BE2C (cell line): Measurements from ENCODE around the gene POLR2H.

ENCODE experiments used
- DNase-seq: peaks from one replicate; pipeline ENCODE4 v3.0.0-alpha.2; 2020
- H3K27me3 ChIP-seq: fragments of 250-450 bp; sonication (Bioruptor Pico); 2 replicates; pipeline ENCODE4 v1.5.1; 2020; ENCODE audit warnings: mild to moderate bottlenecking
- H3K36me3 ChIP-seq: fragments of 250-450 bp; sonication (Bioruptor Pico); 2 replicates; pipeline ENCODE4 v1.5.1; 2020; ENCODE audit warnings: mild to moderate bottlenecking
- H3K4me1 ChIP-seq: fragments of 250-450 bp; sonication (Bioruptor Pico); 2 replicates; pipeline ENCODE4 v1.5.1; 2020
- H3K4me3 ChIP-seq: 2 replicates; pipeline ENCODE4 v1.5.1; 2011; ENCODE audit warnings: low read depth, low read length
- H3K9me3 ChIP-seq: fragments of 250-450 bp; sonication (Bioruptor Pico); 2 replicates; pipeline ENCODE4 v1.5.1; 2020
- CTCF ChIP-seq: IDR thresholded peaks from 2 replicates; pipeline ENCODE4 v1.5.1; 2012; ENCODE audit warnings: mild to moderate bottlenecking, low read depth, low read length

POLR2H gene

DNA sequence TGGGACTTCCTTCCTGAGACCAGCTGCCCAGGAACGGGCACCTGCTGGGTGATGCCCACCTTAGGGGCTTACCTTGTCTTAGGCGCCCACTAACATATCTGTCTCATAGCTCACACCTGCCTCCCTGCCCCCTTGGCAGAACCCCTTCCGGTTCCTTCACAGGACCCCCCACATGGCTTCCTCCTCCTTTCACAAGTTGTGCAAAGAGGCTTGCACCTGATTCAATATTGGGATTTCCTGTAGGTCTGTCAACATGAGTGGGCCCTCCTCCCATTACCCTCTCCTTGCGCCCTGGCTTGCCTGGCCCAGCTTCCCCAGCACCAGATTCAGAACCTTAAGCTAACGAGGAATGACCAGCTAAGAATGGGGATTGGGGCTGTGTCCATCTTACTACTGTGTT is 15.9 kb downstream of the POLR2H start:
- TF ChIP-seq CTCF, result no peak
- Histone ChIP-seq H3K27me3 (peaks cover 92% of the 10 kb centered on the region), H3K36me3 (no peaks in the 10 kb centered on the region), H3K4me1 (peaks cover 10% of the 10 kb centered on the region), H3K4me3 (no peak overlapping the region), H3K9me3 (no peaks in the 10 kb centered on the region)
- DNase-seq, result no peak

GRCh38 chr3:184377882-184378445 is 16.5 kb downstream of the POLR2H start, which contains the start of gene THPO:
Gene THPO (minus strand): TSS chr3:184378207. CDS start chr3:184376259, 1,948 bp downstream.
- Histone ChIP-seq H3K4me3 (no peak within 1 kb of the TSS), H3K27me3 (peaks cover 88% of the 10 kb centered on the region), H3K4me1 (peaks cover 10% of the 10 kb centered on the region), H3K9me3 (no peaks in the 10 kb centered on the region), H3K36me3 (no peaks in the 10 kb centered on the region)
- no peak for TF ChIP-seq CTCF
- no peak for DNase-seq

- H3K27me3 ChIP-seq, result peaks cover 79% of the 10 kb centered on the region
- DNase-seq, result no peak
- no peaks in the 10 kb centered on the region for H3K36me3 ChIP-seq
- TF ChIP-seq CTCF, result no peak
- no peak overlapping the region for H3K4me3 ChIP-seq
- no peaks in the 10 kb centered on the region for H3K9me3 ChIP-seq
- H3K4me1 ChIP-seq, result peaks cover 10% of the 10 kb centered on the region
These were observed 17.3 kb downstream of the POLR2H start for GRCh38 chr3:184378651-184379357.

DNA sequence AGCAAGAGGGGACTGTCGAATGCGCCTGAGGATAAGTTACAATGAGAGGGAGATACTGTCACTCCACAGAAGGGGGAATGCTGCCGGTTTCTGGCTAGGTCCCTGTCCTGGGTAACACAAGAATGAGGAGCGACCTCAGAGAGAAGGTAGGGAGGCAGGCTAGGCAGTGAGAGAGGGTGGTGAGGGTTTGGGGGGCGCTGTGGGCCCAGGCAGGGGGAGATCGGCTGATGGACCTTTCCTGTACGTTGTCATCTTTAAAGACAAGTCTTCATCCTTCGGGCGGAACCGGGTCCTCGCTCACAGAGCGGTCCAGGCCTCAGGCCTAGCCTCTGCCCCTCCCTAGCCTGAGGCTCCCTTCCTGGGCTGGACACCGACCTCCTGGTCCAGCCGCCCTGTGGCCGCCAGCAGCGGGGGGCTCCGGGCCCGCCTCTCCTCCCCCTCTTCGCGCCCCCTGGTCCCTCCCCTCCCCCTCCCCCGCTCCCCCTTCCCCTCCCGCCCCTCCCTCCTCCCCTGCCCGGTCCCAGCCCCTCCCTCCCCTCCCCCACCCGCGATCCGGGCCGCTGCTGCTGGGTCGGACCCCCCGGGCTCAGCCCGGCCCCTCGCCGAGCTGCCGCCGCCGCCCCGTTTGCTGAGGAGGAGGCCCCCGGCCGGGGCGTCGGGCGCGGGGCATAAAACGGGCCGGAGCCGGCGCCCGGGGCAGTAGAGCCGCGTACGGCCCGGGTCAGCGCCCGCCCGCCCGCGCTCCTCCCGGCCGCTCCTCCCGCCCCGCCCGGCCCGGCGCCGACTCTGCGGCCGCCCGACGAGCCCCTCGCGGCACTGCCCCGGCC is 18.1 kb downstream of the POLR2H start, which contains the start of gene CHRD:
TSS of gene CHRD (plus strand) at position 697 of the 827 bp plus-strand sequence. CDS start 265 bp downstream, outside the sequence.
- no peaks in the 10 kb centered on the region for H3K9me3 ChIP-seq
- no peak within 1 kb of the TSS for H3K4me3 ChIP-seq
- H3K4me1 ChIP-seq, result peaks cover 10% of the 10 kb centered on the region
- peaks cover 72% of the 10 kb centered on the region for H3K27me3 ChIP-seq
- TF ChIP-seq CTCF, result no peak
- DNase-seq, result no peak
- no peaks in the 10 kb centered on the region for H3K36me3 ChIP-seq

DNA sequence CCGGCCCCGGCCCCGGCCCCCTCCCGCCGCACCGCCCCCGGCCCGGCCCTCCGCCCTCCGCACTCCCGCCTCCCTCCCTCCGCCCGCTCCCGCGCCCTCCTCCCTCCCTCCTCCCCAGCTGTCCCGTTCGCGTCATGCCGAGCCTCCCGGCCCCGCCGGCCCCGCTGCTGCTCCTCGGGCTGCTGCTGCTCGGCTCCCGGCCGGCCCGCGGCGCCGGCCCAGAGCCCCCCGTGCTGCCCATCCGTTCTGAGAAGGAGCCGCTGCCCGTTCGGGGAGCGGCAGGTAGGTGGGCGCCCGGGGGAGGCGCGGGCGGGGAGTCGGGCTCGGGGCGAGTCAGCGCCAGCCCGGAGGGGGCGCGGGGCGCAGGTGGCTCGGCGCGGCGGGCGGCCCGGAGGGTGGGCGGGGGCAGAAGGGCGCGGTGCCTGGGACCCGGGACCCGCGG is 18.7 kb downstream of the POLR2H start:
- H3K27me3 ChIP-seq, result peaks cover 65% of the 10 kb centered on the region

More for the DNA sequence above, 18.7 kb downstream of the POLR2H start:
- Histone ChIP-seq H3K9me3 (no peaks in the 10 kb centered on the region), H3K36me3 (no peaks in the 10 kb centered on the region), H3K4me1 (peaks cover 10% of the 10 kb centered on the region), H3K4me3 (no peak overlapping the region)
- peak; percentile 45 for DNase-seq
- no peak for TF ChIP-seq CTCF
